H9 (cell line): ENCODE results near the gene LHFPL2. TPM values are rescaled to one million over a fixed set of nuclear protein-coding genes. Genes with fewer than 3 reads are reported as not detected.
A peak's percentile ranks its signal among the peaks of the same experiment; 100 is the strongest.

Experiments used
- DNase-seq: peaks from one replicate; pipeline ENCODE4 v3.0.0-alpha.2; 2017
- H2AFZ ChIP-seq: one replicate; pipeline ENCODE4 v1.6.1; 2013; ENCODE audit warnings: mild to moderate bottlenecking, low read length, control low read depth, moderate library complexity
- H2AK5ac ChIP-seq: 2 replicates; pipeline ENCODE4 v1.6.1; 2013; ENCODE audit warnings: low read length, control low read depth, mixed read lengths; ENCODE audit not compliant: insufficient read length
- H2BK120ac ChIP-seq: one replicate; pipeline ENCODE4 v1.6.1; 2013; ENCODE audit warnings: low read depth, mild to moderate bottlenecking, low read length, control low read depth, inconsistent platforms; ENCODE audit not compliant: poor library complexity, severe bottlenecking
- H2BK12ac ChIP-seq: 2 replicates; pipeline ENCODE4 v1.6.1; 2013; ENCODE audit warnings: low read length, control low read depth, mixed read lengths, low read depth; ENCODE audit not compliant: insufficient read length
- H2BK15ac ChIP-seq: 2 replicates; pipeline ENCODE4 v1.6.1; 2013; ENCODE audit warnings: low read depth, low read length, control low read depth
- H2BK20ac ChIP-seq: one replicate; pipeline ENCODE4 v1.6.1; 2013; ENCODE audit warnings: low read depth, mild to moderate bottlenecking, low read length, control low read depth, inconsistent platforms; ENCODE audit not compliant: poor library complexity, severe bottlenecking
- H2BK5ac ChIP-seq: 2 replicates; pipeline ENCODE4 v1.6.1; 2013; ENCODE audit warnings: low read length, control low read depth, mixed read lengths; ENCODE audit not compliant: insufficient read length
- H3K14ac ChIP-seq: 2 replicates; pipeline ENCODE4 v1.6.1; 2013; ENCODE audit warnings: low read length, control low read depth; ENCODE audit not compliant: insufficient read depth
- H3K18ac ChIP-seq: 2 replicates; pipeline ENCODE4 v1.6.1; 2013; ENCODE audit warnings: low read depth, mild to moderate bottlenecking, mixed read lengths, low read length, control low read depth; ENCODE audit not compliant: insufficient read length
- H3K23ac ChIP-seq: 2 replicates; pipeline ENCODE4 v1.6.1; 2013; ENCODE audit warnings: low read length, control low read depth, mixed read lengths, low read depth; ENCODE audit not compliant: insufficient read length
- H3K23me2 ChIP-seq: 2 replicates; pipeline ENCODE4 v1.6.1; 2013; ENCODE audit warnings: low read depth, mild to moderate bottlenecking, mixed read lengths, low read length, control low read depth; ENCODE audit not compliant: insufficient read length, poor library complexity, severe bottlenecking
- H3K27ac ChIP-seq: 2 replicates; pipeline ENCODE4 v1.5.1; 2013; ENCODE audit warnings: low read length, control low read depth, mixed read lengths, low read depth; ENCODE audit not compliant: insufficient read length
- H3K27me3 ChIP-seq: 2 replicates; pipeline ENCODE4 v1.6.1; 2013; ENCODE audit warnings: low read length, control low read depth, inconsistent platforms; ENCODE audit not compliant: insufficient read depth
- H3K4ac ChIP-seq: 2 replicates; pipeline ENCODE4 v1.6.1; 2013; ENCODE audit warnings: low read depth, mild to moderate bottlenecking, control low read depth, inconsistent platforms, low read length, moderate library complexity
- H3K4me1 ChIP-seq: 2 replicates; pipeline ENCODE4 v1.6.1; 2013; ENCODE audit warnings: low read length, control low read depth, inconsistent platforms; ENCODE audit not compliant: insufficient read depth
- H3K4me2 ChIP-seq: 2 replicates; pipeline ENCODE4 v1.6.1; 2013; ENCODE audit warnings: low read length, control low read depth, mixed read lengths; ENCODE audit not compliant: insufficient read length, insufficient read depth
- H3K56ac ChIP-seq: 2 replicates; pipeline ENCODE4 v1.6.1; 2013; ENCODE audit warnings: low read depth, mild to moderate bottlenecking, mixed read lengths, low read length, control low read depth; ENCODE audit not compliant: insufficient read length
- H3K79me1 ChIP-seq: 2 replicates; pipeline ENCODE4 v1.6.1; 2013; ENCODE audit warnings: low read depth, mild to moderate bottlenecking, moderate library complexity, low read length, control low read depth, inconsistent platforms; ENCODE audit not compliant: insufficient read depth, poor library complexity, severe bottlenecking
- H3K79me2 ChIP-seq: 2 replicates; pipeline ENCODE4 v1.6.1; 2013; ENCODE audit warnings: low read length, control low read depth, inconsistent platforms; ENCODE audit not compliant: insufficient read depth
- H3K9ac ChIP-seq: 2 replicates; pipeline ENCODE4 v1.6.1; 2013; ENCODE audit warnings: low read length, control low read depth, mixed read lengths; ENCODE audit not compliant: insufficient read length; ENCODE audit errors: extremely low read depth
- H3K9me3 ChIP-seq: one replicate; pipeline ENCODE4 v1.6.1; 2013; ENCODE audit warnings: low read depth, low read length, inconsistent platforms; ENCODE audit not compliant: control insufficient read depth
- H3T11ph ChIP-seq: one replicate; pipeline ENCODE4 v1.6.1; 2013; ENCODE audit warnings: mild to moderate bottlenecking, low read length, control low read depth, inconsistent platforms
- H4K20me1 ChIP-seq: one replicate; pipeline ENCODE4 v1.6.1; 2013; ENCODE audit not compliant: control insufficient read depth, insufficient read length, insufficient read depth
- H4K5ac ChIP-seq: 2 replicates; pipeline ENCODE4 v1.6.1; 2013; ENCODE audit warnings: low read depth, mild to moderate bottlenecking, mixed read lengths, low read length, control low read depth; ENCODE audit not compliant: insufficient read length
- H4K8ac ChIP-seq: replicated peaks from 2 replicates; pipeline ENCODE4 v1.6.1; 2013; ENCODE audit warnings: low read length, control low read depth, mixed read lengths, low read depth; ENCODE audit not compliant: insufficient read length
- H4K91ac ChIP-seq: 2 replicates; pipeline ENCODE4 v1.6.1; 2013; ENCODE audit warnings: low read depth, mild to moderate bottlenecking, moderate library complexity, mixed read lengths, low read length, control low read depth; ENCODE audit not compliant: insufficient read length
- H3K27ac Mint-ChIP-seq, 3 experiments: 2 replicates in 2 of 3; 3 replicates in 1 of 3; pipeline ENCODE4 v1.8.0; 2020 to 2021; ENCODE audit warnings: mixed read lengths in 3 of 3, mild to moderate bottlenecking in 1 of 3, moderate library complexity in 1 of 3
- H3K27me3 Mint-ChIP-seq: 2 replicates; pipeline ENCODE4 v1.8.0; 2021; ENCODE audit warnings: low read depth, mild to moderate bottlenecking, moderate library complexity, mixed read lengths
- H3K36me3 Mint-ChIP-seq, 3 experiments: 2 replicates in 2 of 3; 3 replicates in 1 of 3; pipeline ENCODE4 v1.8.0; 2020 to 2021; ENCODE audit warnings: low read depth in 3 of 3, mixed read lengths in 3 of 3; ENCODE audit not compliant: insufficient read depth in 1 of 3
- H3K4me1 Mint-ChIP-seq, 2 experiments: 2 replicates each; pipeline ENCODE4 v1.8.0; 2020; ENCODE audit warnings: mixed read lengths in 2 of 2
- H3K4me3 Mint-ChIP-seq, 2 experiments: 2 replicates in 1 of 2; 3 replicates in 1 of 2; pipeline ENCODE4 v1.8.0; 2020 to 2021; ENCODE audit warnings: mild to moderate bottlenecking in 2 of 2, mixed read lengths in 2 of 2, moderate library complexity in 1 of 2
- H3K9me3 Mint-ChIP-seq, 2 experiments: 2 replicates in 1 of 2; 3 replicates in 1 of 2; pipeline ENCODE4 v1.8.0; 2020; ENCODE audit warnings: mild to moderate bottlenecking in 2 of 2, mixed read lengths in 2 of 2, moderate library complexity in 1 of 2
- CTCF ChIP-seq: fragments of 200-600 bp; sonication (generic); conservative IDR thresholded peaks from 3 replicates; pipeline ENCODE4 v1.8.0; 2021; ENCODE audit warnings: antibody characterized with exemption, mild to moderate bottlenecking
- WGBS: extraction: QIAGEN DNeasy Blood & Tissue Kit; methylation state at CpG from one replicate; pipeline ENCODE4 v1.1.7; 2013; ENCODE audit warnings: missing lambda C conversion rate, low lambda C conversion rate, mixed read lengths; ENCODE audit not compliant: insufficient read length; ENCODE audit errors: extremely low coverage; 5-methylcytosine and 5-hydroxymethylcytosine counted together
- total RNA-seq: library from RNA; stranded (reverse); gene quantifications from 2 replicates; pipeline ENCODE4 v1.2.1, GENCODE V29; 2021

The LHFPL2 gene
- total RNA-seq, 1 experiment from 2014 or later = 26.3 TPM

GRCh38 chr5:78591138-78591612 lies 57.4 kb downstream of the LHFPL2 start:
- TF ChIP-seq CTCF = no peak
- no peak overlapping the region for H3K27ac ChIP-seq

More at GRCh38 chr5:78591138-78591612, 57.4 kb downstream of the LHFPL2 start:
- H2BK12ac ChIP-seq = no peak overlapping the region
- no peaks in the 10 kb centered on the region for H3K27me3 ChIP-seq
- no peak overlapping the region for H3K23ac ChIP-seq
- H3K4me3 Mint-ChIP-seq = no peak overlapping the region
- H4K8ac ChIP-seq = no peak overlapping the region
- H3K79me1 ChIP-seq = peaks cover 15% of the 10 kb centered on the region
- H3K79me2 ChIP-seq = peaks cover 7% of the 10 kb centered on the region; the same call in 1 of the 2 replicates
- no peak overlapping the region for H2BK15ac ChIP-seq
- H2BK20ac ChIP-seq = no peak overlapping the region
- H3K23me2 ChIP-seq = no peaks in the 10 kb centered on the region
- no peak overlapping the region for H3K56ac ChIP-seq
- H2BK5ac ChIP-seq = no peak overlapping the region
- H3K9ac ChIP-seq = no peak overlapping the region
- no peak overlapping the region for H2BK120ac ChIP-seq
- H3K36me3 Mint-ChIP-seq = peaks cover 28 to 51% (median 29%) of the 10 kb centered on the region in 3 experiments
- no peak overlapping the region for H2AK5ac ChIP-seq
- H2AFZ ChIP-seq = no peak overlapping the region
- no peak overlapping the region for H4K5ac ChIP-seq
- no peak overlapping the region for H3K4me2 ChIP-seq
- H3K4ac ChIP-seq = no peak overlapping the region
- no peak overlapping the region for H3K18ac ChIP-seq
- no peaks in the 10 kb centered on the region for H3K27me3 Mint-ChIP-seq
- peaks cover 6 to 24% of the 10 kb centered on the region in 2 experiments for H3K9me3 Mint-ChIP-seq
- H3T11ph ChIP-seq = no peak overlapping the region
- WGBS = no CpG with 5 or more reads among the region's 6 CpGs
- peaks cover 7% of the 10 kb centered on the region; the same call in 1 of the 2 replicates for H3K4me1 ChIP-seq
- no peak overlapping the region for H3K14ac ChIP-seq
- no peaks in the 10 kb centered on the region for H4K20me1 ChIP-seq
- H3K4me1 Mint-ChIP-seq = peaks cover 25% of the 10 kb centered on the region in 2 experiments
- no peak overlapping the region for H4K91ac ChIP-seq
- H3K9me3 ChIP-seq = peaks cover 4% of the 10 kb centered on the region
- peak overlapping the region in 1 of 3 experiments; percentile 69; a peak in 3 of 7 replicates for H3K27ac Mint-ChIP-seq
- DNase-seq = no peak
